Thymus (tissue), 11 donors: Measurements from ENCODE around the gene HDHD3. TPM values are rescaled to one million over a fixed set of nuclear protein-coding genes. Genes with fewer than 3 reads are reported as not detected.

Experiments
- DNase-seq, 9 donors: peaks; one replicate each; pipeline ENCODE4 v3.0.0-alpha.2; 2013; ENCODE audit warnings: low spot score in 9 of 9, low read depth in 6 of 9, missing footprints in 1 of 9
- H3K27ac ChIP-seq, 2 donors: one replicate each; pipeline ENCODE4 v1.5.1; 2013; ENCODE audit warnings: control low read depth in 1 of 2, low read depth in 1 of 2, low read length in 1 of 2, mild to moderate bottlenecking in 1 of 2, moderate library complexity in 1 of 2
- H3K27me3 ChIP-seq, 2 donors: one replicate each; pipeline ENCODE4 v1.5.1; 2013; ENCODE audit warnings: low read length in 1 of 2; ENCODE audit not compliant: control insufficient read depth in 2 of 2, insufficient read depth in 1 of 2
- H3K36me3 ChIP-seq, 2 donors: one replicate each; pipeline ENCODE4 v1.5.1; 2013; ENCODE audit warnings: low read length in 1 of 2, mild to moderate bottlenecking in 1 of 2, moderate library complexity in 1 of 2; ENCODE audit not compliant: control insufficient read depth in 2 of 2, insufficient read depth in 2 of 2
- H3K4me1 ChIP-seq, 2 donors: one replicate each; pipeline ENCODE4 v1.5.1; 2013; ENCODE audit warnings: low read length in 2 of 2; ENCODE audit not compliant: control insufficient read depth in 2 of 2, insufficient read depth in 2 of 2
- H3K4me3 ChIP-seq, 2 donors: one replicate each; pipeline ENCODE4 v1.5.1; 2013; ENCODE audit warnings: low read length in 2 of 2, control low read depth in 1 of 2, mild to moderate bottlenecking in 1 of 2
- H3K9me3 ChIP-seq, 2 donors: one replicate each; pipeline ENCODE4 v1.5.1; 2013; ENCODE audit warnings: low read length in 1 of 2, mild to moderate bottlenecking in 1 of 2; ENCODE audit not compliant: control insufficient read depth in 2 of 2, insufficient read depth in 1 of 2
- WGBS: extraction: QIAGEN DNeasy Blood & Tissue Kit; methylation state at CpG from one replicate; pipeline ENCODE4 v1.1.7; 2013; 5-methylcytosine and 5-hydroxymethylcytosine counted together
- polyA plus RNA-seq: library from polyadenylated mRNA; stranded (reverse); fragments of 200-250 nt; gene quantifications from one replicate; pipeline ENCODE4 v1.2.3, GENCODE V29; 2013
- total RNA-seq: library from RNA; stranded (reverse); fragments of 120-200 nt; gene quantifications from one replicate; pipeline ENCODE4 v1.2.4, GENCODE V29; 2013
- donor health status: healthy.

Gene HDHD3
- total and polyA plus RNA-seq, 2 donors, result 11.3 to 21.6 TPM

- Histone ChIP-seq H3K27ac (no peak overlapping the region), H3K9me3 (no peaks in the 10 kb centered on the region), H3K4me1 (peaks cover 6 to 22% of the 10 kb centered on the region in 2 donors), H3K27me3 (peaks cover 4 to 26% of the 10 kb centered on the region in 2 donors), H3K4me3 (no peak overlapping the region), H3K36me3 (no peaks in the 10 kb centered on the region)
- WGBS, result 94% methylated on average over 3 of the region's 3 CpGs
- no peak for DNase-seq
Observed at GRCh38 chr9:113348437-113348836, 28.3 kb downstream of the HDHD3 start.

GRCh38 chr9:113345671-113346070 is 31.1 kb downstream of the HDHD3 start:
- DNase-seq, result no peak
- Histone ChIP-seq H3K4me3 (no peak overlapping the region), H3K27me3 (peaks cover 4 to 22% of the 10 kb centered on the region in 2 donors), H3K9me3 (no peaks in the 10 kb centered on the region), H3K36me3 (no peaks in the 10 kb centered on the region), H3K4me1 (peaks cover 7 to 19% of the 10 kb centered on the region in 2 donors), H3K27ac (no peak overlapping the region)
- 0% methylated on average over 1 of the region's 1 CpG for WGBS

GRCh38 chr9:113345190-113345589 is 31.6 kb downstream of the HDHD3 start:
- Histone ChIP-seq H3K27ac (no peak overlapping the region), H3K9me3 (no peaks in the 10 kb centered on the region), H3K36me3 (no peaks in the 10 kb centered on the region), H3K27me3 (peaks cover 4 to 18% of the 10 kb centered on the region in 2 donors), H3K4me3 (no peak overlapping the region), H3K4me1 (peaks cover 12 to 14% of the 10 kb centered on the region in 2 donors)
- WGBS, result 92% methylated on average over 2 of the region's 2 CpGs
- no peak for DNase-seq

GRCh38 chr9:113343732-113344231 is 33.0 kb downstream of the HDHD3 start:
- H3K4me1 ChIP-seq, result peaks cover 6 to 11% of the 10 kb centered on the region in 2 donors
- H3K9me3 ChIP-seq, result no peaks in the 10 kb centered on the region

GRCh38 chr9:113341712-113342410 is 34.9 kb downstream of the HDHD3 start:
- Histone ChIP-seq H3K36me3 (no peaks in the 10 kb centered on the region), H3K4me3 (no peak overlapping the region), H3K9me3 (no peaks in the 10 kb centered on the region), H3K27ac (peak overlapping the region in 1 of 2 donors; percentile 20), H3K4me1 (peaks cover 6 to 11% of the 10 kb centered on the region in 2 donors), H3K27me3 (no peaks in the 10 kb centered on the region)
- DNase-seq, result peak in 1 of 9 donors; percentile 21
- 66% methylated on average over 9 of the region's 9 CpGs for WGBS

More at GRCh38 chr9:113343732-113344231, 33.0 kb downstream of the HDHD3 start:
- peak in 1 of 9 donors; percentile 15 for DNase-seq
- Histone ChIP-seq H3K27ac (peak overlapping the region in 1 of 2 donors; percentile 36), H3K36me3 (no peaks in the 10 kb centered on the region), H3K27me3 (peaks cover 0 to 6% of the 10 kb centered on the region in 2 donors), H3K4me3 (no peak overlapping the region)
- 40% methylated on average over 1 of the region's 1 CpG for WGBS

GRCh38 chr9:113340011-113340699 is 36.6 kb downstream of the HDHD3 start, which contains the start of gene WDR31:
TSS of gene WDR31 (minus strand) at chr9:113340275. CDS start at chr9:113332022, 8,253 bp downstream.
- peak; percentile 42 to 87 (median 70) for DNase-seq
- WGBS, result under 1% methylated on average over 46 of the region's 46 CpGs
- H3K27me3 ChIP-seq, result no peaks in the 10 kb centered on the region

GRCh38 chr9:113337714-113338113 is 39.1 kb downstream of the HDHD3 start:
- Histone ChIP-seq H3K27me3 (no peaks in the 10 kb centered on the region), H3K36me3 (no peaks in the 10 kb centered on the region), H3K9me3 (no peaks in the 10 kb centered on the region), H3K4me1 (peaks cover 6 to 11% of the 10 kb centered on the region in 2 donors), H3K27ac (no peak overlapping the region), H3K4me3 (no peak overlapping the region)
- WGBS, result 99% methylated on average over 2 of the region's 2 CpGs
- no peak for DNase-seq

More at GRCh38 chr9:113340011-113340699, 36.6 kb downstream of the HDHD3 start, which contains the start of gene WDR31:
- Histone ChIP-seq H3K4me3 (peak within 1 kb of the TSS; percentile 76 to 90), H3K4me1 (peaks cover 6 to 11% of the 10 kb centered on the region in 2 donors), H3K9me3 (no peaks in the 10 kb centered on the region), H3K27ac (no peak within 1 kb of the TSS), H3K36me3 (no peaks in the 10 kb centered on the region)

- Histone ChIP-seq H3K36me3 (no peaks in the 10 kb centered on the region), H3K9me3 (no peaks in the 10 kb centered on the region), H3K4me1 (no peaks in the 10 kb centered on the region), H3K4me3 (no peak overlapping the region), H3K27ac (no peak overlapping the region), H3K27me3 (no peaks in the 10 kb centered on the region)
- 95% methylated on average over 4 of the region's 4 CpGs for WGBS
- DNase-seq, result no peak
Observed at GRCh38 chr9:113331780-113332179, 45.0 kb downstream of the HDHD3 start.
